HCT116 (cell line): ENCODE results near the gene FCHSD2. TPM values are rescaled to one million over a fixed set of nuclear protein-coding genes. Genes with fewer than 3 reads are reported as not detected.

ENCODE experiments used
- ATAC-seq: fragments of 200-7000 bp; cut with Tn5 transposase; 2 replicates; pipeline ENCODE4 v1.9.1; 2020; ENCODE audit warnings: mild to moderate bottlenecking, moderate library complexity
- BruUV-seq: library from RNA; stranded (reverse); fragments of 400-500 nt; replicated peaks from 2 replicates; lab custom pipeline; 2021; lab: Mats Ljungman, UMichigan
- CTCF ChIA-PET: fragments of 300-600 bp; sonication (Branson Sonifier 250); formaldehyde crosslinking; loops from one replicate; lab custom pipeline; 2021; ENCODE audit warnings: antibody characterized with exemption; lab: Charles Lee
- POLR2A ChIA-PET: fragments of 300-600, 350-600 bp; sonication (Branson Sonifier 250); formaldehyde crosslinking; loops from one replicate; lab custom pipeline; 2021; ENCODE audit warnings: antibody characterized with exemption; lab: Charles Lee
- RAD21 ChIA-PET, 2 experiments: fragments of 300-600 bp; sonication (Branson Sonifier 250); formaldehyde crosslinking; loops; one replicate each; lab custom pipeline; 2023; ENCODE audit warnings: low total read pairs in 2 of 2; ENCODE audit not compliant: uncharacterized antibody in 2 of 2, unreplicated experiment in 2 of 2, low non-redundant PET in 1 of 2; lab: Charles Lee
- DNase-seq: peaks from one replicate; pipeline ENCODE4 v3.0.0-alpha.2; 2010; ENCODE audit warnings: low read depth, low spot score
- H2AFZ ChIP-seq: fragments of 200-600 bp; shearing (Covaris generic), sonication (generic); 2 replicates; pipeline ENCODE4 v1.6.1; 2017; ENCODE audit warnings: low read depth, mixed run types, mixed read lengths, antibody characterized with exemption, low read length; ENCODE audit not compliant: poor library complexity, severe bottlenecking
- H3K27ac ChIP-seq: 2 replicates; pipeline ENCODE4 v1.5.1; 2012; ENCODE audit warnings: low read depth, low read length
- H3K27me3 ChIP-seq: fragments of 200-600 bp; sonication (generic); 2 replicates; pipeline ENCODE4 v1.6.1; 2016; ENCODE audit warnings: mixed run types, low read length, mixed read lengths; ENCODE audit not compliant: insufficient read depth
- H3K36me3 ChIP-seq, 2 experiments: fragments of 200-500 bp in 1 of 2; fragments of 200-600 bp in 1 of 2; sonication (Bioruptor generic) in 1 of 2; sonication (generic) in 1 of 2; 2 replicates each; pipeline versions ENCODE4 v1.5.1 to v1.6.1; 2014 to 2016; ENCODE audit warnings: low read length in 2 of 2, inconsistent platforms in 1 of 2, mixed read lengths in 1 of 2, mixed run types in 1 of 2; ENCODE audit not compliant: insufficient read depth in 2 of 2, control insufficient read depth in 1 of 2
- H3K4me1 ChIP-seq, 2 experiments: fragments of 200-600 bp in 1 of 2; sonication (generic) in 1 of 2; 2 replicates each; pipeline versions ENCODE4 v1.5.1 to v1.6.1; 2012 to 2017; ENCODE audit warnings: low read length in 2 of 2, inconsistent platforms in 1 of 2, mild to moderate bottlenecking in 1 of 2, mixed read lengths in 1 of 2, mixed run types in 1 of 2, moderate library complexity in 1 of 2; ENCODE audit not compliant: insufficient read depth in 2 of 2, control insufficient read depth in 1 of 2
- H3K4me2 ChIP-seq: fragments of 200-600 bp; sonication (generic); 2 replicates; pipeline ENCODE4 v1.6.1; 2017; ENCODE audit warnings: mixed run types, low read length, mixed read lengths
- H3K4me3 ChIP-seq, 2 experiments: fragments of 200-600 bp in 1 of 2; sonication (generic) in 1 of 2; replicated peaks in 1 of 2; 2 replicates each; pipeline ENCODE4 v1.5.1; 2011 to 2016; ENCODE audit warnings: low read length in 2 of 2, control low read depth in 1 of 2, low read depth in 1 of 2, mild to moderate bottlenecking in 1 of 2, mixed read lengths in 1 of 2, mixed run types in 1 of 2
- H3K79me2 ChIP-seq: fragments of 200-600 bp; sonication (generic); 2 replicates; pipeline ENCODE4 v1.6.1; 2017; ENCODE audit warnings: mild to moderate bottlenecking, mixed run types, low read length, moderate library complexity, mixed read lengths; ENCODE audit not compliant: insufficient read depth
- H3K9ac ChIP-seq: fragments of 200-600 bp; sonication (generic); 2 replicates; pipeline ENCODE4 v1.6.1; 2016; ENCODE audit warnings: low read length, mixed read lengths
- H3K9me2 ChIP-seq: fragments of 200-600 bp; sonication (generic), shearing (Covaris generic); 2 replicates; pipeline ENCODE4 v1.6.1; 2017; ENCODE audit warnings: mixed run types, mild to moderate bottlenecking, moderate library complexity; ENCODE audit not compliant: insufficient read depth
- H3K9me3 ChIP-seq, 2 experiments: fragments of 200-500 bp in 1 of 2; fragments of 200-600 bp in 1 of 2; sonication (Bioruptor generic) in 1 of 2; sonication (generic) in 1 of 2; 2 replicates each; pipeline ENCODE4 v1.6.1; 2014 to 2017; ENCODE audit warnings: low read length in 2 of 2, mixed read lengths in 2 of 2, inconsistent platforms in 1 of 2, low read depth in 1 of 2, mild to moderate bottlenecking in 1 of 2, mixed run types in 1 of 2, moderate library complexity in 1 of 2; ENCODE audit not compliant: control insufficient read depth in 1 of 2, insufficient read depth in 1 of 2
- H4K20me1 ChIP-seq: fragments of 200-600 bp; sonication (generic), shearing (Covaris generic); 2 replicates; pipeline ENCODE4 v1.6.1; 2017; ENCODE audit warnings: mixed run types, mild to moderate bottlenecking, moderate library complexity; ENCODE audit not compliant: insufficient read depth
- CEBPB ChIP-seq: IDR thresholded peaks from 2 replicates; pipeline ENCODE4 v1.6.1; 2012; ENCODE audit warnings: low read depth
- EGR1 ChIP-seq: IDR thresholded peaks from 2 replicates; pipeline ENCODE4 v1.6.1; 2012; ENCODE audit warnings: low read depth
- ELF1 ChIP-seq: IDR thresholded peaks from 2 replicates; pipeline ENCODE4 v1.6.1; 2012; ENCODE audit warnings: low read depth, borderline replicate concordance
- EZH2phosphoT487 ChIP-seq: fragments of 200-600 bp; IDR thresholded peaks from 2 replicates; pipeline ENCODE4 v1.6.1; 2018; ENCODE audit warnings: antibody characterized with exemption, borderline replicate concordance
- FOSL1 ChIP-seq: IDR thresholded peaks from 2 replicates; pipeline ENCODE4 v1.6.1; 2012; ENCODE audit warnings: low read depth
- POLR2AphosphoS5 ChIP-seq: IDR thresholded peaks from 2 replicates; pipeline ENCODE4 v1.6.1; 2011; ENCODE audit warnings: mild to moderate bottlenecking, low read depth, low read length, moderate library complexity
- ZFX ChIP-seq: fragments of 450-650 bp; IDR thresholded peaks from 2 replicates; pipeline ENCODE4 v1.6.1; 2017
- ZNF274 ChIP-seq: fragments of 200-500 bp; sonication (Bioruptor generic); IDR thresholded peaks from 2 replicates; pipeline ENCODE4 v1.6.1; 2014; ENCODE audit warnings: mild to moderate bottlenecking, low read depth, low read length, inconsistent platforms
- intact Hi-C: fragments of 100-400 bp; cut with micrococcal nuclease; formaldehyde crosslinking; loops from 2 replicates; pipeline ENCODE4 v1.10.0; 2022
- total RNA-seq: library from RNA; stranded (reverse); gene quantifications from one replicate; pipeline ENCODE4 v1.2.1, GENCODE V29; 2021; ENCODE audit not compliant: unreplicated experiment
- TF ChIP-seq, protein P1 (sequence below): IDR thresholded peaks from 2 replicates; pipeline ENCODE4 v1.6.1; 2012
- TF ChIP-seq, protein P2 (sequence below), 3 experiments: fragments of 200-600 bp in 1 of 3; sonication (generic) in 1 of 3; IDR thresholded peaks in 2 of 3; conservative IDR thresholded peaks in 1 of 3; 2 replicates each; pipeline ENCODE4 v1.5.1; 2012 to 2017; ENCODE audit warnings: low read depth in 2 of 3, low read length in 2 of 3, antibody characterized with exemption in 1 of 3, borderline replicate concordance in 1 of 3, control low read depth in 1 of 3, mild to moderate bottlenecking in 1 of 3, mixed read lengths in 1 of 3, mixed run types in 1 of 3, moderate library complexity in 1 of 3; ENCODE audit not compliant: insufficient read depth in 1 of 3

FCHSD2 gene
- total RNA-seq, 1 experiment from 2014 or later: 15.0 TPM

DNA sequence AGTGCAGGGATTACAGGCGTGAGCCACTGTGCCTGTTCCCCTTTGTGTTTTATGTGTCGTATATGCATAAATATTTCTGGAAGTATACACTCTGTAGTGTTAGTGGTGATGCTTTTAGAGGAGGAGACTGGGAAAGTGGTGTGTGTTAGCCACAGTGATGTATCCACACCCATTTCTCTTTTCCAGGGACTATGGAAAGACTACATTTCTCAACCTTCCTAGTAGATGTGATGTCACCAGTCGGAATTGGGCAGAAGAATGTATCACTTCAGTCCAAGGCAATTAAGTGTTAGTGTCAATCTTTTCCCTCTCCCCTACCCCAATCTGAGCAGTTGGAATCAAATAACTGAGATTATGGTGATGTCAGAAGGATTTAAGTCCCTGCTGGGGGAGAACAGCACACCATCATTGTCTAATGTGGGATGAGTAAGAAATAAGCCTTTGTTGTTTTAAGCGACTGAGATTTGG is 333.8 kb downstream of the FCHSD2 start:
- Histone ChIP-seq H2AFZ (no peak overlapping the region), H3K79me2 (peaks cover 22% of the 10 kb centered on the region), H3K9ac (no peak overlapping the region), H3K9me3 (no peaks in the 10 kb centered on the region), H3K27ac (no peak overlapping the region), H3K36me3 (peaks cover 0 to 9% of the 10 kb centered on the region in 2 experiments; a peak in 1 of 4 replicates), H4K20me1 (no peaks in the 10 kb centered on the region), H3K4me2 (no peak overlapping the region), H3K9me2 (no peaks in the 10 kb centered on the region), H3K27me3 (no peaks in the 10 kb centered on the region), H3K4me1 (peaks cover 6 to 15% of the 10 kb centered on the region in 2 experiments; a peak in 2 of 4 replicates), H3K4me3 (no peak overlapping the region)
- RAD21 ChIA-PET: no interaction called here
- TF ChIP-seq CEBPB (no peak), EGR1 (no peak), EZH2phosphoT487 (no peak), ZFX (no peak), ELF1 (no peak)
- TF ChIP-seq, protein P1, sequence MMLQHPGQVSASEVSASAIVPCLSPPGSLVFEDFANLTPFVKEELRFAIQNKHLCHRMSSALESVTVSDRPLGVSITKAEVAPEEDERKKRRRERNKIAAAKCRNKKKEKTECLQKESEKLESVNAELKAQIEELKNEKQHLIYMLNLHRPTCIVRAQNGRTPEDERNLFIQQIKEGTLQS: no peak
- TF ChIP-seq, protein P2, sequence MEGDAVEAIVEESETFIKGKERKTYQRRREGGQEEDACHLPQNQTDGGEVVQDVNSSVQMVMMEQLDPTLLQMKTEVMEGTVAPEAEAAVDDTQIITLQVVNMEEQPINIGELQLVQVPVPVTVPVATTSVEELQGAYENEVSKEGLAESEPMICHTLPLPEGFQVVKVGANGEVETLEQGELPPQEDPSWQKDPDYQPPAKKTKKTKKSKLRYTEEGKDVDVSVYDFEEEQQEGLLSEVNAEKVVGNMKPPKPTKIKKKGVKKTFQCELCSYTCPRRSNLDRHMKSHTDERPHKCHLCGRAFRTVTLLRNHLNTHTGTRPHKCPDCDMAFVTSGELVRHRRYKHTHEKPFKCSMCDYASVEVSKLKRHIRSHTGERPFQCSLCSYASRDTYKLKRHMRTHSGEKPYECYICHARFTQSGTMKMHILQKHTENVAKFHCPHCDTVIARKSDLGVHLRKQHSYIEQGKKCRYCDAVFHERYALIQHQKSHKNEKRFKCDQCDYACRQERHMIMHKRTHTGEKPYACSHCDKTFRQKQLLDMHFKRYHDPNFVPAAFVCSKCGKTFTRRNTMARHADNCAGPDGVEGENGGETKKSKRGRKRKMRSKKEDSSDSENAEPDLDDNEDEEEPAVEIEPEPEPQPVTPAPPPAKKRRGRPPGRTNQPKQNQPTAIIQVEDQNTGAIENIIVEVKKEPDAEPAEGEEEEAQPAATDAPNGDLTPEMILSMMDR (IDR thresholded peaks at IDR 0.05 in 2 of 3, conservative IDR thresholded peaks at IDR 0.05 in 1 of 3; ENCODE audit: borderline replicate concordance in 1 of 3, insufficient read depth in 1 of 3, low read depth in 2 of 3, low read length in 2 of 3): no peak
- ATAC-seq (no peak), DNase-seq (no peak)
- CTCF ChIA-PET: interaction anchor here (1.6 kb wide), 1 partner anchor 14 kb away, joined by 5 read pairs; the partner anchor contains the start of gene STARD10
- BruUV-seq: no TSS peak
- intact Hi-C loops: no loop called here
- POLR2A ChIA-PET: no interaction called here

DNA sequence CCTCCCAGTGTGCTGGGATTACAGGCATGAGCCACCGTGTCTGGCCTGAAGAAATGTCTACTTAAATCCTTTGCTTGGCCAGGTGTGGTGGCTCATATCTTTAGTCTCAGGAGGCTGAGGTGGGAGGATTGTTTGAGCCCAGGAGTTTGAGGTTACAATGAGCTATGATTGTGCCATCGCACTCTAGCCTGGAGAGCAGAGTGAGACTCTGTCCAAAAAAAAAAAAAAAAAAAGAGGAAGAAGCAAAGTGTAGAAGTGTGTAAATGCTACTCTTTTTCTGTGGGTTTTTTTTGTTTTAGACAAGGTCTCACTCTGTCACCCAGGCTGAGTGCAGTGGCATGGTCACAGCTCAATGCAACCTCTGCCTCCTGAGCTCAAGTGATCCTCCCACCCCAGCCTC is 334.3 kb downstream of the FCHSD2 start:
- Histone ChIP-seq H3K27ac (no peak overlapping the region), H3K4me2 (no peak overlapping the region), H2AFZ (no peak overlapping the region), H3K9me2 (no peaks in the 10 kb centered on the region), H3K36me3 (peaks cover 0 to 9% of the 10 kb centered on the region in 2 experiments; a peak in 1 of 4 replicates), H3K27me3 (no peaks in the 10 kb centered on the region), H3K4me1 (peaks cover 6 to 10% of the 10 kb centered on the region in 2 experiments; a peak in 2 of 4 replicates), H4K20me1 (no peaks in the 10 kb centered on the region), H3K4me3 (no peak overlapping the region), H3K9ac (no peak overlapping the region), H3K9me3 (no peaks in the 10 kb centered on the region), H3K79me2 (peaks cover 17% of the 10 kb centered on the region)
- ChIA-PET RAD21 (no interaction called here), CTCF (no interaction called here), POLR2A (no interaction called here)
- ATAC-seq (no peak), DNase-seq (no peak)
- BruUV-seq: no TSS peak
- TF ChIP-seq ZNF274 (no peak), ELF1 (no peak), POLR2AphosphoS5 (no peak), FOSL1 (no peak)
- TF ChIP-seq, protein P2 (IDR thresholded peaks at IDR 0.05 in 2 of 3, conservative IDR thresholded peaks at IDR 0.05 in 1 of 3; ENCODE audit: borderline replicate concordance in 1 of 3, insufficient read depth in 1 of 3, low read depth in 2 of 3, low read length in 2 of 3): no peak
- intact Hi-C loops: no loop called here
